Upper lobe of left lung (tissue), 4 donors: Measurements from ENCODE around the gene TBATA.

ENCODE experiments used
- CTCF ChIP-seq, 6 experiments: fragments of 450-650 bp in 4 of 6; fragments of 200-600 bp in 2 of 6; sonication (generic) in 2 of 6; IDR thresholded peaks; one replicate each; pipeline ENCODE4 v1.5.1; 2016 to 2019; ENCODE audit warnings: antibody characterized with exemption in 6 of 6
- EP300 ChIP-seq, 4 donors: sonication (generic); formaldehyde crosslinking; IDR thresholded peaks; one replicate each; pipeline ENCODE4 v1.5.1; 2017; ENCODE audit warnings: antibody characterized with exemption in 4 of 4, control low read depth in 2 of 4
- POLR2A ChIP-seq, 4 donors: fragments of 450-650 bp; IDR thresholded peaks; one replicate each; pipeline ENCODE4 v1.5.1; 2016 to 2017; ENCODE audit warnings: antibody characterized with exemption in 4 of 4, mild to moderate bottlenecking in 2 of 4
- POLR2AphosphoS5 ChIP-seq, 2 donors: sonication (generic); formaldehyde crosslinking; IDR thresholded peaks; one replicate each; pipeline ENCODE4 v1.5.1; 2017; ENCODE audit warnings: antibody characterized with exemption in 2 of 2

GRCh38 chr10:70806841-70807240 lies 21.7 kb upstream of the TBATA start:
- TF ChIP-seq POLR2A (IDR thresholded peaks at IDR 0.05) = no peak
- no peak for TF ChIP-seq CTCF (IDR thresholded peaks at IDR 0.05)
- no peak for TF ChIP-seq POLR2AphosphoS5 (IDR thresholded peaks at IDR 0.05)
- no peak for TF ChIP-seq EP300 (IDR thresholded peaks at IDR 0.05)
